ENCODE results near the gene XPR1.

XPR1 gene

DNA sequence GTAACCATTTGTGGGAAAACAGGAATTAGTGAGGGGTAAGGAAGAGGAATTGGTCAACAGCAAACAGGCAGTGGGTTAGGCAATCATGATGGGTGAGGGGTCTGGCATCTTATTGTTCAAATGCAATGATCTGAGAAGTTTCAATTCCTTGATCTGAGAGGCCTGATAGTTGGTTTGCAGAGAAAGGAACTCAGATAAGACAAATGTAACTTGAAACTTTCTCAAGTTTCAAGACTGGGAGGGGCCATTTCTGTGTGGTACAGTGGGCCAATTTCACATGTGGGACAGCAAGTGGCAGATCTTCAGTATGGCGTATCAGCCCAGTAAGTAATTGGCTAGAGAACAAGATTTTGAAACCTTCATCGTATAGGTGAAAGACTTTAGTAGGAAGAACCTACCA, 102.5 kb downstream of the XPR1 start:
- H3K4me3 ChIP-seq (ENCODE audit: low read depth, low read length), result no peak overlapping the region
- no peaks in the 10 kb centered on the region for H3K4me1 ChIP-seq (ENCODE audit: control insufficient read depth, insufficient read depth, low read length)
- no peaks in the 10 kb centered on the region for H3K27me3 ChIP-seq (ENCODE audit: control insufficient read depth, insufficient read depth, low read length)
- peaks cover 4% of the 10 kb centered on the region for H3K36me3 ChIP-seq (ENCODE audit: control insufficient read depth, insufficient read depth, low read length)
- peaks cover 12% of the 10 kb centered on the region for H3K9me3 ChIP-seq (ENCODE audit: control insufficient read depth, insufficient read depth, low read length)
- H3K9ac ChIP-seq (ENCODE audit: low read depth, low read length), result no peak overlapping the region

DNA sequence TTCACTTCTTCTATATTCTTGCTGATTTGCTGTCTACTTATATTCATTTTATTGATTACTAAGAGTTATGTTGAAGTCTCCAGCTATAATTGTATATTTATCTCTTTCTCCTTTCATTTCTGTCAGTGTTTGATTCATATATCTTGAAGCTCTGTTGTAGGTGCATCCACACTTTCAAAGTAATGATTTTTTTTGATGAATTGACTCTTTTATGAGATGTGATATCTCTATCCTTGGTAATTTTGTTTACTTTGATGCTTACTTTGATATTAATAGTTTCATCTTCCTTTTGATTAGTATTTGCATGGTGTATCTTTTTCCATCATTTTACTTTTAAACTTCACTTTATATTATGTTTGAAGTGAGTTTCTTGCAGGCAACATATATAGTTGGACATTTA, 110.8 kb downstream of the XPR1 start:
- no peaks in the 10 kb centered on the region for H3K9me3 ChIP-seq (ENCODE audit: control insufficient read depth, insufficient read depth, low read length)
- H3K4me1 ChIP-seq (ENCODE audit: control insufficient read depth, insufficient read depth, low read length), result no peaks in the 10 kb centered on the region
- no peaks in the 10 kb centered on the region for H3K27me3 ChIP-seq (ENCODE audit: control insufficient read depth, insufficient read depth, low read length)
- H3K36me3 ChIP-seq (ENCODE audit: control insufficient read depth, insufficient read depth, low read length), result no peaks in the 10 kb centered on the region
- H3K9ac ChIP-seq (ENCODE audit: low read depth, low read length), result no peak overlapping the region
- no peak overlapping the region for H3K4me3 ChIP-seq (ENCODE audit: low read depth, low read length)

DNA sequence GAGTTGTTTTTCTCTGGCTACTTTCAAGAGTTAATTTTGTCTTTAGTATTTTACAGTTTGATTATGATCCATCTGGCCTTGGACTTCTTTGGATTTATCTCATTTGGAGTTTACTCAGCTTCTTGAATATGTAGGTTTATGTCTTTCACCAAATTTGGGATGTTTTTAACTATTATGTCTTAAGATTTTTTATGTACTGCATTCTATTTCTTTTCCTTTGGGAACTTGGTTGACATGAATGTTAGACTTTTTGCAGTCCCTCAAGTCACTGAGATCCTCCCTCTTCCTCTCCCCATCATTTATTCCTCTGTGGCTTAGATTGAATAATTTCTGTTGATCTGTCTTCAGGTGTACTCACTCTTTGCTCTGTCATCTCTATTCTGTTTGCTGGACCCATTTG, 112.0 kb downstream of the XPR1 start:
- H3K36me3 ChIP-seq (ENCODE audit: control insufficient read depth, insufficient read depth, low read length), result no peaks in the 10 kb centered on the region
- H3K9me3 ChIP-seq (ENCODE audit: control insufficient read depth, insufficient read depth, low read length), result no peaks in the 10 kb centered on the region
- no peak overlapping the region for H3K4me3 ChIP-seq (ENCODE audit: low read depth, low read length)

GRCh38 chr1:180745098-180745497, 113.3 kb downstream of the XPR1 start:
- Histone ChIP-seq H3K9ac (ENCODE audit: low read depth, low read length) (no peak overlapping the region), H3K9me3 (ENCODE audit: control insufficient read depth, insufficient read depth, low read length) (no peaks in the 10 kb centered on the region), H3K4me1 (ENCODE audit: control insufficient read depth, insufficient read depth, low read length) (no peaks in the 10 kb centered on the region), H3K4me3 (ENCODE audit: low read depth, low read length) (no peak overlapping the region), H3K27me3 (ENCODE audit: control insufficient read depth, insufficient read depth, low read length) (no peaks in the 10 kb centered on the region), H3K36me3 (ENCODE audit: control insufficient read depth, insufficient read depth, low read length) (no peaks in the 10 kb centered on the region)

More for the DNA sequence above, 112.0 kb downstream of the XPR1 start:
- Histone ChIP-seq H3K27me3 (ENCODE audit: control insufficient read depth, insufficient read depth, low read length) (no peaks in the 10 kb centered on the region), H3K4me1 (ENCODE audit: control insufficient read depth, insufficient read depth, low read length) (no peaks in the 10 kb centered on the region), H3K9ac (ENCODE audit: low read depth, low read length) (no peak overlapping the region)

DNA sequence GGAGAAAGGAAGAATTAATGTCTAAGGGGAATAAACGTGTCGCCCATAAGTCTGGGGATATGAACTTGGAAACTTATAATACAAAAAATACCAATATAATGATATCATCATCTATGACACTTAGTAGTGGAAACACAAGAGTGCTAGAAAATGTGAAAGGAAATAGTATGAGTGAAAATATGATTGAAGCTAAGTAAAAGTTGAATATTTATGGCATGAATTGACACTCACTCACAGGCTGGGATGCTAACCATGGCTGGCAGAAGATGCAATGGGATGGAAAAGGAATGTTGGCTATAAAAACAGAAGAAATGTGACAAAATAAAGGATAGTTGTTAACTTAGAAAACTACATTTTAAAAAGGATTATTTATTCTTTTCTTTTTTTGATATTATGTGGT, 120.1 kb downstream of the XPR1 start:
- no peaks in the 10 kb centered on the region for H3K4me1 ChIP-seq (ENCODE audit: control insufficient read depth, insufficient read depth, low read length)

GRCh38 chr1:180754453-180754852, 122.6 kb downstream of the XPR1 start:
- Histone ChIP-seq H3K9me3 (ENCODE audit: control insufficient read depth, insufficient read depth, low read length) (no peaks in the 10 kb centered on the region), H3K4me3 (ENCODE audit: low read depth, low read length) (no peak overlapping the region), H3K27me3 (ENCODE audit: control insufficient read depth, insufficient read depth, low read length) (no peaks in the 10 kb centered on the region), H3K36me3 (ENCODE audit: control insufficient read depth, insufficient read depth, low read length) (no peaks in the 10 kb centered on the region), H3K4me1 (ENCODE audit: control insufficient read depth, insufficient read depth, low read length) (no peaks in the 10 kb centered on the region), H3K9ac (ENCODE audit: low read depth, low read length) (no peak overlapping the region)

More for the DNA sequence above, 120.1 kb downstream of the XPR1 start:
- no peaks in the 10 kb centered on the region for H3K36me3 ChIP-seq (ENCODE audit: control insufficient read depth, insufficient read depth, low read length)
- no peak overlapping the region for H3K9ac ChIP-seq (ENCODE audit: low read depth, low read length)
- H3K9me3 ChIP-seq (ENCODE audit: control insufficient read depth, insufficient read depth, low read length), result no peaks in the 10 kb centered on the region
- H3K27me3 ChIP-seq (ENCODE audit: control insufficient read depth, insufficient read depth, low read length), result no peaks in the 10 kb centered on the region
- H3K4me3 ChIP-seq (ENCODE audit: low read depth, low read length), result no peak overlapping the region

GRCh38 chr1:180757657-180758056, 125.8 kb downstream of the XPR1 start:
- no peaks in the 10 kb centered on the region for H3K27me3 ChIP-seq (ENCODE audit: control insufficient read depth, insufficient read depth, low read length)
- H3K4me1 ChIP-seq (ENCODE audit: control insufficient read depth, insufficient read depth, low read length), result no peaks in the 10 kb centered on the region
- no peak overlapping the region for H3K4me3 ChIP-seq (ENCODE audit: low read depth, low read length)
- H3K9me3 ChIP-seq (ENCODE audit: control insufficient read depth, insufficient read depth, low read length), result no peaks in the 10 kb centered on the region
- no peak overlapping the region for H3K9ac ChIP-seq (ENCODE audit: low read depth, low read length)
- H3K36me3 ChIP-seq (ENCODE audit: control insufficient read depth, insufficient read depth, low read length), result no peaks in the 10 kb centered on the region

DNA sequence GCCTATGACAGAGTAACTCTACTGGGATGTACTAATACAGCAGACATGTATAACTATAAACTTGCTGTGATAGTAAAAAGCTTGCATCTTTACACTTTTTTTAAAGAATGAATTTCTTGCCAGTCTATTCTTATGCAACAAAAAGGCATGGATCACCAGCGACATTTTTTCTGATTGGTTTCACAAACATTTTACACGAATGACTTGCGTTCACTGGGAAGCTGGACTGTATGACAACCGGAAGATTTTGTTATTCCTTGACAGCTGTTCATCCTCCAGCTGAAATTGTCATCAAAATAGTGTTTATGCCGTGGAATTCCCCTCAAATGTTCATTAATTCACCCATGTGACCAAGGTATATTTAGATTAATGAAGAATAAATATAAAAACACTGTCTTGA, 131.0 kb downstream of the XPR1 start:
- no peaks in the 10 kb centered on the region for H3K4me1 ChIP-seq (ENCODE audit: control insufficient read depth, insufficient read depth, low read length)

DNA sequence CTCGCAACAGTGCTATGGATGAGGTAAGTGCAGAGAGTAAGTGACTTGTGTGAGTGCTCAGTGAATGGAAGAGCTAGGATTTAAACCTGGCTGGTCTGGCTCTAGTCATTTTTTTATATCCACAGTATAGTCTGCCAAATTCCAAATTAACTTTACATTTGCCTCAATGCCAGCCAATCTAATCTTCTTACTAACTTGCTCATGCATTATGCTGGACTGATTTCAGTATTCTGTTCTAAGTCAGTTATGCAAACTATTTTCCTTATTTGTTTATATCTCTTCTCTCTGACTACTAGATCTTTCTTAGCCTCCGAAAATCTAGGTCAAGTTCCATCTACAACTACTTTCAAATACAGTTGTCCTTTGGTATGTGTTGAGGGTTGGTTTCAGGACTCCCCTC, 133.3 kb downstream of the XPR1 start:
- Histone ChIP-seq H3K27me3 (ENCODE audit: control insufficient read depth, insufficient read depth, low read length) (no peaks in the 10 kb centered on the region), H3K9ac (ENCODE audit: low read depth, low read length) (no peak overlapping the region), H3K9me3 (ENCODE audit: control insufficient read depth, insufficient read depth, low read length) (no peaks in the 10 kb centered on the region), H3K4me3 (ENCODE audit: low read depth, low read length) (no peak overlapping the region), H3K4me1 (ENCODE audit: control insufficient read depth, insufficient read depth, low read length) (no peaks in the 10 kb centered on the region), H3K36me3 (ENCODE audit: control insufficient read depth, insufficient read depth, low read length) (no peaks in the 10 kb centered on the region)

More for the DNA sequence above, 131.0 kb downstream of the XPR1 start:
- H3K27me3 ChIP-seq (ENCODE audit: control insufficient read depth, insufficient read depth, low read length), result no peaks in the 10 kb centered on the region
- H3K9ac ChIP-seq (ENCODE audit: low read depth, low read length), result no peak overlapping the region
- no peaks in the 10 kb centered on the region for H3K36me3 ChIP-seq (ENCODE audit: control insufficient read depth, insufficient read depth, low read length)
- no peak overlapping the region for H3K4me3 ChIP-seq (ENCODE audit: low read depth, low read length)
- H3K9me3 ChIP-seq (ENCODE audit: control insufficient read depth, insufficient read depth, low read length), result no peaks in the 10 kb centered on the region

DNA sequence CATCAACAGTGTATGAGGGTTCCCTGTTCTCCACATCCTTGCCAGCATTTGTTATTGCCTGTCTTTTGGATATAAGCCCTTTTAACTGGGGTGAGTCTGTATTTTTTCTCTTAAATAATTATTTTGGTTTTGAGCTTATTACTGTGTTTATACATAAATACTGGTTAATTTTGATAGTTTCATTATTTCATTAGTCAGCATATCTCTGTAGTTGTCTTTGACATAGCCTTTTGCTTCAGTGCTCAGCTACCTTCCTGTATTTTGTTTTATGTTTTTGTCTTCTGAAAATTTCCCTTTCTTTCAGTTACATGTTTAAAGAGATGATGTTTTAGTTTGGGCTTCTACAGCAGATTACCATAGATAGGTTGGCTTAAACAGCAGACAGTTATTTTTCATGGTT, 138.1 kb downstream of the XPR1 start:
- H3K27me3 ChIP-seq (ENCODE audit: control insufficient read depth, insufficient read depth, low read length), result no peaks in the 10 kb centered on the region
- H3K9ac ChIP-seq (ENCODE audit: low read depth, low read length), result no peak overlapping the region
- H3K9me3 ChIP-seq (ENCODE audit: control insufficient read depth, insufficient read depth, low read length), result no peaks in the 10 kb centered on the region
- H3K4me1 ChIP-seq (ENCODE audit: control insufficient read depth, insufficient read depth, low read length), result no peaks in the 10 kb centered on the region
- no peaks in the 10 kb centered on the region for H3K36me3 ChIP-seq (ENCODE audit: control insufficient read depth, insufficient read depth, low read length)
- no peak overlapping the region for H3K4me3 ChIP-seq (ENCODE audit: low read depth, low read length)

- Histone ChIP-seq H3K4me1 (ENCODE audit: control insufficient read depth, insufficient read depth, low read length) (no peaks in the 10 kb centered on the region), H3K36me3 (ENCODE audit: control insufficient read depth, insufficient read depth, low read length) (no peaks in the 10 kb centered on the region), H3K27me3 (ENCODE audit: control insufficient read depth, insufficient read depth, low read length) (no peaks in the 10 kb centered on the region), H3K9ac (ENCODE audit: low read depth, low read length) (no peak overlapping the region), H3K9me3 (ENCODE audit: control insufficient read depth, insufficient read depth, low read length) (no peaks in the 10 kb centered on the region), H3K4me3 (ENCODE audit: low read depth, low read length) (no peak overlapping the region)
These were observed 141.5 kb downstream of the XPR1 start for GRCh38 chr1:180773210-180773865.

DNA sequence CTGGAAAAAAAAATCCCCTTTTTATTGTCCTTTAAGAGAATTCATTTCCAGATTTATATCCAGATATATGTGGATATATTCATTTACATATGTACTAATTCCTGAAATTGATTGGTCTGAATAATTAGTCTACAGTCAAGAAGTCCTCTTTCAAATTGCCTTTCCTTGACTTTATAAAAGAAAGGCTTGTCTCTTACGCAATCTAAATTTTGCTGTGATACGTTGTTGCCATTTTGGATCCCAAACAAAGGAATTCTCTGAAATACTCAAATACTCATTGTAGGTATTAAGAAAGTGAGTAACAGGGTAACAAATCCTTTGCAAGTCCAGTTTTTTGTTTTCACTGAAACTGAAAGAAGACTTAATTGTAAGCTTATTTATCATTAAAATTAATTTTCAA, 144.0 kb downstream of the XPR1 start:
- Histone ChIP-seq H3K27me3 (ENCODE audit: control insufficient read depth, insufficient read depth, low read length) (no peaks in the 10 kb centered on the region), H3K4me1 (ENCODE audit: control insufficient read depth, insufficient read depth, low read length) (no peaks in the 10 kb centered on the region), H3K9ac (ENCODE audit: low read depth, low read length) (no peak overlapping the region), H3K36me3 (ENCODE audit: control insufficient read depth, insufficient read depth, low read length) (no peaks in the 10 kb centered on the region), H3K4me3 (ENCODE audit: low read depth, low read length) (no peak overlapping the region), H3K9me3 (ENCODE audit: control insufficient read depth, insufficient read depth, low read length) (no peaks in the 10 kb centered on the region)

Data from iPS-15b (cell line).